HepG2 (cell line): ENCODE results near the gene RNASE12. TPM values are rescaled to one million over a fixed set of nuclear protein-coding genes. Genes with fewer than 3 reads are reported as not detected.
A peak's percentile ranks its signal among the peaks of the same experiment; 100 is the strongest.

Experiments
- KDM2A ChIP-seq: sonication (generic); formaldehyde crosslinking; IDR thresholded peaks from 2 replicates; pipeline ENCODE4 v1.4.0; 2020; ENCODE audit warnings: low read depth, missing genetic modification reagents, borderline replicate concordance
- MAFG ChIP-seq: sonication (generic); formaldehyde crosslinking; IDR thresholded peaks from 2 replicates; pipeline ENCODE4 v1.5.1; 2020; ENCODE audit warnings: mild to moderate bottlenecking, missing genetic modification reagents
- NCOA1 ChIP-seq: sonication (generic); formaldehyde crosslinking; IDR thresholded peaks from 2 replicates; pipeline ENCODE4 v1.9.0; 2021; ENCODE audit warnings: missing genetic modification reagents
- PCBP1 ChIP-seq: fragments of 200-400 bp; formaldehyde crosslinking; IDR thresholded peaks from 2 replicates; pipeline ENCODE4 v1.6.1; 2017; ENCODE audit warnings: mild to moderate bottlenecking, low read depth, low read length, borderline replicate concordance
- PHB2 ChIP-seq: fragments of 450-650 bp; IDR thresholded peaks from 2 replicates; pipeline ENCODE4 v1.6.1; 2018; ENCODE audit not compliant: partially characterized antibody
- SIX4 ChIP-seq: sonication (generic); formaldehyde crosslinking; IDR thresholded peaks from 2 replicates; pipeline ENCODE4 v1.4.0; 2020; ENCODE audit warnings: missing genetic modification reagents
- SNAPC5 ChIP-seq: sonication (generic); formaldehyde crosslinking; IDR thresholded peaks from 2 replicates; pipeline ENCODE4 v1.8.1; 2023; ENCODE audit warnings: mild to moderate bottlenecking, missing genetic modification reagents, borderline replicate concordance
- SOX13 ChIP-seq, 3 experiments: fragments of 450-650 bp in 1 of 3; sonication (generic) in 1 of 3; formaldehyde crosslinking in 1 of 3; IDR thresholded peaks in 2 of 3; conservative IDR thresholded peaks in 1 of 3; 2 replicates each; pipeline versions ENCODE4 v1.5.0 to v1.6.1; 2016 to 2020; ENCODE audit warnings: antibody characterized with exemption in 1 of 3, mild to moderate bottlenecking in 1 of 3, missing compliant biosample characterization in 1 of 3, missing genetic modification reagents in 1 of 3, moderate library complexity in 1 of 3
- SP1 ChIP-seq, 2 experiments: fragments of 450-650 bp in 1 of 2; sonication (generic) in 1 of 2; formaldehyde crosslinking in 1 of 2; IDR thresholded peaks; 2 replicates each; pipeline versions ENCODE4 v1.4.0 to v1.6.1; 2016 to 2020; ENCODE audit warnings: missing genetic modification reagents in 1 of 2
- SRSF1 ChIP-seq: fragments of 200-400 bp; formaldehyde crosslinking; optimal IDR thresholded peaks from 2 replicates; pipeline ENCODE3; 2017; ENCODE audit warnings: mild to moderate bottlenecking, low read depth, low read length, moderate library complexity
- ZNF12 ChIP-seq: sonication (generic); formaldehyde crosslinking; IDR thresholded peaks from 2 replicates; pipeline ENCODE4 v1.5.0; 2020; ENCODE audit warnings: missing genetic modification reagents
- ZNF136 ChIP-seq: sonication (generic); formaldehyde crosslinking; IDR thresholded peaks from 2 replicates; pipeline ENCODE4 v1.8.1; 2022; ENCODE audit warnings: low read depth, mild to moderate bottlenecking, moderate library complexity, missing genetic modification reagents
- ZNF766 ChIP-seq: sonication (generic); formaldehyde crosslinking; IDR thresholded peaks from 2 replicates; pipeline ENCODE4 v1.5.0; 2020; ENCODE audit warnings: missing genetic modification reagents, borderline replicate concordance
- ZNF776 ChIP-seq: sonication (generic); formaldehyde crosslinking; IDR thresholded peaks from 2 replicates; pipeline ENCODE4 v1.4.0; 2020; ENCODE audit warnings: mild to moderate bottlenecking, missing genetic modification reagents
- polyA plus RNA-seq, 8 experiments: library from polyadenylated mRNA; depleted of rRNA in 3 of 8; stranded (reverse) in 7 of 8; unstranded in 1 of 8; fragments of >200 nt; fragmentation: Illumina TruSeq in 4 of 8; extraction: Trizol in 4 of 8; gene quantifications; 2 replicates each; pipeline versions ENCODE4 v1.2.1 to v1.2.3, GENCODE V29; 2011 to 2016; ENCODE audit warnings: low read depth in 4 of 8, missing spikeins in 1 of 8, mixed read lengths in 1 of 8; ENCODE audit not compliant: insufficient read depth in 1 of 8
- total RNA-seq, 5 experiments: library from RNA; depleted of rRNA; stranded (reverse); fragments of >200 nt; fragmentation: Illumina TruSeq; extraction: Trizol; gene quantifications; 2 replicates each; pipeline ENCODE4 v1.2.3, GENCODE V29; 2016; ENCODE audit warnings: low read depth in 1 of 5
- TF ChIP-seq, protein P1 (sequence below): sonication (generic); formaldehyde crosslinking; IDR thresholded peaks from one replicate; pipeline ENCODE4 v1.5.1; 2020; ENCODE audit warnings: mild to moderate bottlenecking, missing genetic modification reagents; ENCODE audit errors: not compliant biosample characterization
- TF ChIP-seq, protein P2 (sequence below): sonication (generic); formaldehyde crosslinking; IDR thresholded peaks from 2 replicates; pipeline ENCODE4 v1.5.1; 2020; ENCODE audit warnings: missing genetic modification reagents, mild to moderate bottlenecking, borderline replicate concordance

Gene RNASE12
- total and polyA plus RNA-seq, 2 of the 13 experiments (the other 11 are each of a cell fraction or from before 2014, with no cell fraction given) = not detected

DNA sequence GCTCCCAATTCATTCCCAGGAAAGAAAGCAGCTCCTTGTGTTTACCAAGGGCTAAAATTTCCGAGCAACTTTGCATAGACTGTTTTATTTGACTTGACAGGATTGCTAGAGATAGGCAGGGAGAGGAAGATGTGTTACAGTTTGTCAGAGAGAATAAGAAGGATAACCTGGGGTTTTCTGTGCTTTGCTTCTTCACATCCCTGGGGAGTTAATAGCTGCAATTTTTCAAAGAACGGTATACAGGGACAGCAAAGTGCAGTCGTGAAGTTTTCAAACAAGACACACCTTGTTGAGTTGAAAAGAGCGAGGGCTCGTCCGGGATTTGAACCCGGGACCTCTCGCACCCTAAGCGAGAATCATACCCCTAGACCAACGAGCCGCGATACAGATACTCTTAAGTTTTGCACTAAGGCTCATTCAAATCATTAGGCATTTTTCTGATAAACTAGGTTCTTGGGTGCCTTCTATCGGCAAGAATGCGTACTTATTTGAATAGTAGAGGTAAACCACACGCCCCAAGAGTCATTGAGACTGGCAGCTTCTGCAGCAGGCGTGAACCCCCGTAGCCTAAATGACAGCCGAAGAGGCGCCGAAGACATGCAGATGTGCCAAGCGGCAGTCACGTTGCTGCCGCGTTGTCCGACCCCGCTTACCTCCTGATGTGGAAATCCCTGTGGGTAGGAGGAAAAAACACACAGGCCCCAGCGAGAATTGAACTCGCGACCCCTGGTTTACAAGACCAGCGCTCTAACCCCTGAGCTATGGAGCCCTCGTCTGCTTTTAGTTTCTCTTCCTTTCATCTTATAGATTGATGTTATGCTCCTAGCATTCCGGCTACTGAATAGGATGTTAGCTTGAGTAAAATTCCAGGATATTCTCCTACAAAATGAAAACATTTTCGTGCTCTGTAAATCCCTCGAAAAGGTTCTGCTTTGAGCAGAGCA lies 22.2 kb upstream of the RNASE12 start (continued):
- TF ChIP-seq SRSF1 = peak; percentile 59
- peak; percentile 33; the same call in 1 of the 2 replicates for TF ChIP-seq ZNF12 (CRISPR knock-in tag)
- peak; percentile 10; the same call in 1 of the 2 replicates for TF ChIP-seq SNAPC5 (CRISPR knock-in tag)
- TF ChIP-seq NCOA1 (CRISPR knock-in tag) = peak; percentile 20; the same call in 1 of the 2 replicates
- TF ChIP-seq MAFG (CRISPR knock-in tag) = no peak
- no peak for TF ChIP-seq ZNF776 (CRISPR knock-in tag)
- peak; percentile 96 for TF ChIP-seq ZNF136 (CRISPR knock-in tag)
- no peak for TF ChIP-seq SOX13 (IDR thresholded peaks at IDR 0.05)
- peak in 1 of 2 experiments; percentile 45; a peak in 1 of 4 replicates for TF ChIP-seq SOX13 (CRISPR knock-in tag; conservative IDR thresholded peaks at IDR 0.05 in 1 of 2, IDR thresholded peaks at IDR 0.05 in 1 of 2)
- TF ChIP-seq SIX4 = 0 out of 2 replicates have a peak, but pooled peaks have one; percentile 8
- peak; percentile 89 for TF ChIP-seq ZNF766 (CRISPR knock-in tag)
- TF ChIP-seq, protein P1, sequence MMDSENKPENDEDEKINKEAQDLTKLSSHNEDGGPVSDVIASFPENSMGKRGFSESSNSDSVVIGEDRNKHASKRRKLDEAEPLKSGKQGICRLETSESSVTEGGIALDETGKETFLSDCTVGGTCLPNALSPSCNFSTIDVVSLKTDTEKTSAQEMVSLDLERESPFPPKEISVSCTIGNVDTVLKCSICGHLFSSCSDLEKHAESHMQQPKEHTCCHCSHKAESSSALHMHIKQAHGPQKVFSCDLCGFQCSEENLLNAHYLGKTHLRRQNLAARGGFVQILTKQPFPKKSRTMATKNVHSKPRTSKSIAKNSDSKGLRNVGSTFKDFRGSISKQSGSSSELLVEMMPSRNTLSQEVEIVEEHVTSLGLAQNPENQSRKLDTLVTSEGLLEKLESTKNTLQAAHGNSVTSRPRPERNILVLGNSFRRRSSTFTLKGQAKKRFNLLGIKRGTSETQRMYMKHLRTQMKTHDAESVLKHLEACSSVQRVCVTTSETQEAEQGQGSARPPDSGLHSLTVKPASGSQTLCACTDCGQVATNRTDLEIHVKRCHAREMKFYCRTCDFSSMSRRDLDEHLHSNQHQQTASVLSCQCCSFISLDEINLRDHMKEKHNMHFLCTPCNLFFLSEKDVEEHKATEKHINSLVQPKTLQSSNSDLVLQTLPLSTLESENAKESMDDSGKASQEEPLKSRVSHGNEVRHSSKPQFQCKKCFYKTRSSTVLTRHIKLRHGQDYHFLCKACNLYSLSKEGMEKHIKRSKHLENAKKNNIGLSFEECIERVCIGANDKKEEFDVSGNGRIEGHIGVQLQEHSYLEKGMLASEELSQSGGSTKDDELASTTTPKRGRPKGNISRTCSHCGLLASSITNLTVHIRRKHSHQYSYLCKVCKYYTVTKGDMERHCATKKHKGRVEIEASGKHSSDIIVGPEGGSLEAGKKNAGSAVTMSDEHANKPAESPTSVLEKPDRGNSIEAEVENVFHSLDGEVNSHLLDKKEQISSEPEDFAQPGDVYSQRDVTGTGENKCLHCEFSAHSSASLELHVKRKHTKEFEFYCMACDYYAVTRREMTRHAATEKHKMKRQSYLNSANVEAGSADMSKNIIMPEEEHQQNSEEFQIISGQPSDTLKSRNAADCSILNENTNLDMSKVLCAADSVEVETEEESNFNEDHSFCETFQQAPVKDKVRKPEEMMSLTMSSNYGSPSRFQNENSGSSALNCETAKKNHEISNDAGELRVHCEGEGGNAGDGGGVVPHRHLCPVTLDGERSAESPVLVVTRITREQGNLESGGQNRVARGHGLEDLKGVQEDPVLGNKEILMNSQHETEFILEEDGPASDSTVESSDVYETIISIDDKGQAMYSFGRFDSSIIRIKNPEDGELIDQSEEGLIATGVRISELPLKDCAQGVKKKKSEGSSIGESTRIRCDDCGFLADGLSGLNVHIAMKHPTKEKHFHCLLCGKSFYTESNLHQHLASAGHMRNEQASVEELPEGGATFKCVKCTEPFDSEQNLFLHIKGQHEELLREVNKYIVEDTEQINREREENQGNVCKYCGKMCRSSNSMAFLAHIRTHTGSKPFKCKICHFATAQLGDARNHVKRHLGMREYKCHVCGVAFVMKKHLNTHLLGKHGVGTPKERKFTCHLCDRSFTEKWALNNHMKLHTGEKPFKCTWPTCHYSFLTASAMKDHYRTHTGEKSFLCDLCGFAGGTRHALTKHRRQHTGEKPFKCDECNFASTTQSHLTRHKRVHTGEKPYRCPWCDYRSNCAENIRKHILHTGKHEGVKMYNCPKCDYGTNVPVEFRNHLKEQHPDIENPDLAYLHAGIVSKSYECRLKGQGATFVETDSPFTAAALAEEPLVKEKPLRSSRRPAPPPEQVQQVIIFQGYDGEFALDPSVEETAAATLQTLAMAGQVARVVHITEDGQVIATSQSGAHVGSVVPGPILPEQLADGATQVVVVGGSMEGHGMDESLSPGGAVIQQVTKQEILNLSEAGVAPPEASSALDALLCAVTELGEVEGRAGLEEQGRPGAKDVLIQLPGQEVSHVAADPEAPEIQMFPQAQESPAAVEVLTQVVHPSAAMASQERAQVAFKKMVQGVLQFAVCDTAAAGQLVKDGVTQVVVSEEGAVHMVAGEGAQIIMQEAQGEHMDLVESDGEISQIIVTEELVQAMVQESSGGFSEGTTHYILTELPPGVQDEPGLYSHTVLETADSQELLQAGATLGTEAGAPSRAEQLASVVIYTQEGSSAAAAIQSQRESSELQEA (CRISPR knock-in tag) = peak; percentile 88
- TF ChIP-seq SP1 (IDR thresholded peaks at IDR 0.05) = no peak
- peak; percentile 55; the same call in 1 of the 2 replicates for TF ChIP-seq SP1 (CRISPR knock-in tag; IDR thresholded peaks at IDR 0.05)
- TF ChIP-seq KDM2A = peak; percentile 95
- TF ChIP-seq, protein P2, sequence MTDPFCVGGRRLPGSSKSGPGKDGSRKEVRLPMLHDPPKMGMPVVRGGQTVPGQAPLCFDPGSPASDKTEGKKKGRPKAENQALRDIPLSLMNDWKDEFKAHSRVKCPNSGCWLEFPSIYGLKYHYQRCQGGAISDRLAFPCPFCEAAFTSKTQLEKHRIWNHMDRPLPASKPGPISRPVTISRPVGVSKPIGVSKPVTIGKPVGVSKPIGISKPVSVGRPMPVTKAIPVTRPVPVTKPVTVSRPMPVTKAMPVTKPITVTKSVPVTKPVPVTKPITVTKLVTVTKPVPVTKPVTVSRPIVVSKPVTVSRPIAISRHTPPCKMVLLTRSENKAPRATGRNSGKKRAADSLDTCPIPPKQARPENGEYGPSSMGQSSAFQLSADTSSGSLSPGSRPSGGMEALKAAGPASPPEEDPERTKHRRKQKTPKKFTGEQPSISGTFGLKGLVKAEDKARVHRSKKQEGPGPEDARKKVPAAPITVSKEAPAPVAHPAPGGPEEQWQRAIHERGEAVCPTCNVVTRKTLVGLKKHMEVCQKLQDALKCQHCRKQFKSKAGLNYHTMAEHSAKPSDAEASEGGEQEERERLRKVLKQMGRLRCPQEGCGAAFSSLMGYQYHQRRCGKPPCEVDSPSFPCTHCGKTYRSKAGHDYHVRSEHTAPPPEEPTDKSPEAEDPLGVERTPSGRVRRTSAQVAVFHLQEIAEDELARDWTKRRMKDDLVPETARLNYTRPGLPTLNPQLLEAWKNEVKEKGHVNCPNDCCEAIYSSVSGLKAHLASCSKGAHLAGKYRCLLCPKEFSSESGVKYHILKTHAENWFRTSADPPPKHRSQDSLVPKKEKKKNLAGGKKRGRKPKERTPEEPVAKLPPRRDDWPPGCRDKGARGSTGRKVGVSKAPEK (CRISPR knock-in tag) = no peak
- no peak for TF ChIP-seq PHB2
- no peak for TF ChIP-seq PCBP1
